ENCODE results near the gene RBMS3.

DNA sequence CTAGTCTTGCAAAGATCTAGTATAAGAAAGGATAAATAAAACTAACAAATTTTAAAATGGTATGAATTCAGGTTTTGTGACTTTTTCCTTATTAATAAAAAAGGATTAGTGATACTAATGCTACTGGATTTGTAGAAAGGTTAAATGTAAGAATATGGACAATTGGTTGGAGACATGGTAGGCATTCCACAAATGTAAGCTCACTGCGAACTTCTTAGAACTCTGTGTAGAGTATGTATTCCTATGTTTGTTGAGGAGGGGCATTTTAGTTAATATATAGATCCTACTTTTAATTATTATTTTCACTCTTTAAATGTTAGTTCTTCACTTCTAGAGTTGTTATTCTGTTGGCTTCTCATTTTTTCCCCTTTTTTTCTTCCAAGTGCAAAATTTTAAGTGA lies 414.3 kb downstream of the RBMS3 start:
- TF ChIP-seq, protein P1, sequence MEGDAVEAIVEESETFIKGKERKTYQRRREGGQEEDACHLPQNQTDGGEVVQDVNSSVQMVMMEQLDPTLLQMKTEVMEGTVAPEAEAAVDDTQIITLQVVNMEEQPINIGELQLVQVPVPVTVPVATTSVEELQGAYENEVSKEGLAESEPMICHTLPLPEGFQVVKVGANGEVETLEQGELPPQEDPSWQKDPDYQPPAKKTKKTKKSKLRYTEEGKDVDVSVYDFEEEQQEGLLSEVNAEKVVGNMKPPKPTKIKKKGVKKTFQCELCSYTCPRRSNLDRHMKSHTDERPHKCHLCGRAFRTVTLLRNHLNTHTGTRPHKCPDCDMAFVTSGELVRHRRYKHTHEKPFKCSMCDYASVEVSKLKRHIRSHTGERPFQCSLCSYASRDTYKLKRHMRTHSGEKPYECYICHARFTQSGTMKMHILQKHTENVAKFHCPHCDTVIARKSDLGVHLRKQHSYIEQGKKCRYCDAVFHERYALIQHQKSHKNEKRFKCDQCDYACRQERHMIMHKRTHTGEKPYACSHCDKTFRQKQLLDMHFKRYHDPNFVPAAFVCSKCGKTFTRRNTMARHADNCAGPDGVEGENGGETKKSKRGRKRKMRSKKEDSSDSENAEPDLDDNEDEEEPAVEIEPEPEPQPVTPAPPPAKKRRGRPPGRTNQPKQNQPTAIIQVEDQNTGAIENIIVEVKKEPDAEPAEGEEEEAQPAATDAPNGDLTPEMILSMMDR (IDR thresholded peaks at IDR 0.05): no peak
- TF ChIP-seq POLR2A (IDR thresholded peaks at IDR 0.05): no peak
